HEK293 (cell line): ENCODE measurements around the gene ZNF775.

Experiments used
- GFI1B ChIP-seq: fragments of 450-650 bp; formaldehyde crosslinking; IDR thresholded peaks from 2 replicates; pipeline ENCODE4 v1.5.1; 2016; ENCODE audit warnings: missing biosample characterization, missing genetic modification characterization
- MZF1 ChIP-seq: fragments of 450-650 bp; formaldehyde crosslinking; IDR thresholded peaks from 2 replicates; pipeline ENCODE4 v1.5.1; 2017; ENCODE audit warnings: missing biosample characterization, missing genetic modification characterization, borderline replicate concordance
- PATZ1 ChIP-seq: fragments of 450-650 bp; formaldehyde crosslinking; IDR thresholded peaks from 2 replicates; pipeline ENCODE4 v1.5.1; 2016; ENCODE audit warnings: missing biosample characterization, missing genetic modification characterization
- PRDM10 ChIP-seq: fragments of 450-650 bp; formaldehyde crosslinking; IDR thresholded peaks from 2 replicates; pipeline ENCODE4 v1.5.1; 2016; ENCODE audit warnings: missing biosample characterization, missing genetic modification characterization
- PRDM6 ChIP-seq: fragments of 450-650 bp; formaldehyde crosslinking; IDR thresholded peaks from 2 replicates; pipeline ENCODE4 v1.5.1; 2017; ENCODE audit warnings: missing biosample characterization, missing genetic modification characterization
- SCRT2 ChIP-seq: fragments of 450-650 bp; formaldehyde crosslinking; IDR thresholded peaks from 2 replicates; pipeline ENCODE4 v1.5.1; 2016; ENCODE audit warnings: missing biosample characterization, missing genetic modification characterization
- SP2 ChIP-seq: fragments of 450-650 bp; formaldehyde crosslinking; IDR thresholded peaks from 2 replicates; pipeline ENCODE4 v1.5.1; 2016; ENCODE audit warnings: missing biosample characterization, missing genetic modification characterization
- ZBTB6 ChIP-seq: fragments of 450-650 bp; formaldehyde crosslinking; IDR thresholded peaks from 2 replicates; pipeline ENCODE4 v1.5.1; 2017; ENCODE audit warnings: missing biosample characterization, missing genetic modification characterization
- ZEB2 ChIP-seq: fragments of 450-650 bp; formaldehyde crosslinking; IDR thresholded peaks from 2 replicates; pipeline ENCODE4 v1.5.1; 2016; ENCODE audit warnings: missing biosample characterization, missing genetic modification characterization
- ZNF175 ChIP-seq: fragments of 450-650 bp; formaldehyde crosslinking; IDR thresholded peaks from 2 replicates; pipeline ENCODE4 v1.5.1; 2016; ENCODE audit warnings: missing biosample characterization, missing genetic modification characterization
- ZNF18 ChIP-seq: fragments of 450-650 bp; formaldehyde crosslinking; IDR thresholded peaks from 2 replicates; pipeline ENCODE4 v1.5.1; 2016; ENCODE audit warnings: missing biosample characterization, missing genetic modification characterization
- ZNF2 ChIP-seq: fragments of 450-650 bp; formaldehyde crosslinking; IDR thresholded peaks from 2 replicates; pipeline ENCODE4 v1.5.1; 2016; ENCODE audit warnings: missing biosample characterization, missing genetic modification characterization
- ZNF214 ChIP-seq: fragments of 450-650 bp; formaldehyde crosslinking; IDR thresholded peaks from 2 replicates; pipeline ENCODE4 v1.5.1; 2017; ENCODE audit warnings: missing biosample characterization, mild to moderate bottlenecking, missing genetic modification characterization, borderline replicate concordance
- ZNF221 ChIP-seq: fragments of 450-650 bp; formaldehyde crosslinking; IDR thresholded peaks from 2 replicates; pipeline ENCODE4 v1.5.1; 2017; ENCODE audit warnings: missing biosample characterization, missing genetic modification characterization, borderline replicate concordance
- ZNF26 ChIP-seq: fragments of 450-650 bp; formaldehyde crosslinking; IDR thresholded peaks from 2 replicates; pipeline ENCODE4 v1.5.1; 2016; ENCODE audit warnings: missing biosample characterization, missing genetic modification characterization
- ZNF280D ChIP-seq: fragments of 450-650 bp; formaldehyde crosslinking; IDR thresholded peaks from 2 replicates; pipeline ENCODE4 v1.5.1; 2016; ENCODE audit warnings: missing biosample characterization, missing genetic modification characterization
- ZNF341 ChIP-seq: fragments of 450-650 bp; formaldehyde crosslinking; IDR thresholded peaks from 2 replicates; pipeline ENCODE4; 2016; ENCODE audit warnings: low read depth, missing biosample characterization, missing genetic modification characterization
- ZNF37A ChIP-seq: fragments of 450-650 bp; IDR thresholded peaks from 2 replicates; pipeline ENCODE4 v1.5.1; 2018; ENCODE audit warnings: missing biosample characterization, missing genetic modification characterization
- ZNF510 ChIP-seq: fragments of 450-650 bp; formaldehyde crosslinking; IDR thresholded peaks from 2 replicates; pipeline ENCODE4 v1.5.1; 2018; ENCODE audit warnings: mild to moderate bottlenecking, missing genetic modification characterization, missing biosample characterization; ENCODE audit not compliant: insufficient replicate concordance
- ZNF514 ChIP-seq: fragments of 450-650 bp; formaldehyde crosslinking; IDR thresholded peaks from 2 replicates; pipeline ENCODE4 v1.5.1; 2016; ENCODE audit warnings: missing biosample characterization, missing genetic modification characterization
- ZNF596 ChIP-seq: fragments of 450-650 bp; IDR thresholded peaks from 2 replicates; pipeline ENCODE4 v1.5.0; 2018; ENCODE audit warnings: missing biosample characterization, mild to moderate bottlenecking, missing genetic modification characterization, moderate library complexity
- ZNF623 ChIP-seq: fragments of 450-650 bp; formaldehyde crosslinking; IDR thresholded peaks from 2 replicates; pipeline ENCODE4 v1.5.1; 2016; ENCODE audit warnings: missing biosample characterization, missing genetic modification characterization
- ZNF626 ChIP-seq: fragments of 450-650 bp; sonication (Bioruptor Pico); formaldehyde crosslinking; IDR thresholded peaks from 2 replicates; pipeline ENCODE4 v1.5.1; 2018; ENCODE audit warnings: missing biosample characterization, missing genetic modification characterization, inconsistent platforms
- ZNF768 ChIP-seq: fragments of 450-650 bp; formaldehyde crosslinking; IDR thresholded peaks from 2 replicates; pipeline ENCODE4 v1.5.1; 2018; ENCODE audit warnings: missing biosample characterization, mild to moderate bottlenecking, missing genetic modification characterization
- ZNF777 ChIP-seq: fragments of 450-650 bp; formaldehyde crosslinking; IDR thresholded peaks from 2 replicates; pipeline ENCODE4 v1.5.1; 2017; ENCODE audit warnings: missing biosample characterization, missing genetic modification characterization, borderline replicate concordance

ZNF775 gene

GRCh38 chr7:150367677-150368095 is 11.4 kb upstream of the ZNF775 start (continued):
- TF ChIP-seq PATZ1 (tag by site-specific recombination) (no peak), SCRT2 (tag by site-specific recombination) (peak; percentile 63; the same call in 1 of the 2 replicates), ZNF596 (tag by site-specific recombination) (no peak), ZNF37A (tag by site-specific recombination) (no peak), ZNF2 (no peak; the same call in 1 of the 2 replicates), PRDM6 (tag by site-specific recombination) (peak; percentile 95), ZEB2 (tag by site-specific recombination) (no peak), GFI1B (tag by site-specific recombination) (no peak), ZNF280D (tag by site-specific recombination) (no peak), SP2 (tag by site-specific recombination) (no peak), ZNF514 (tag by site-specific recombination) (no peak), ZNF221 (tag by site-specific recombination) (no peak), ZNF175 (tag by site-specific recombination) (no peak), ZBTB6 (tag by site-specific recombination) (no peak; the same call in 1 of the 2 replicates), ZNF214 (tag by site-specific recombination) (no peak), ZNF777 (tag by site-specific recombination) (no peak), MZF1 (tag by site-specific recombination) (no peak), ZNF623 (no peak), ZNF768 (tag by site-specific recombination) (no peak), ZNF18 (tag by site-specific recombination) (no peak), ZNF510 (tag by site-specific recombination) (no peak), PRDM10 (tag by site-specific recombination) (peak; percentile 69), ZNF26 (no peak), ZNF626 (tag by site-specific recombination) (no peak), ZNF341 (tag by site-specific recombination) (no peak)
